ENCODE data around the gene RAET1G. TPM values are rescaled to one million over a fixed set of nuclear protein-coding genes. Genes with fewer than 3 reads are reported as not detected.
A peak's percentile ranks its signal among the peaks of the same experiment; 100 is the strongest.

RAET1G gene
- total RNA-seq, 1 experiment from 2014 or later = 1.5 TPM

DNA sequence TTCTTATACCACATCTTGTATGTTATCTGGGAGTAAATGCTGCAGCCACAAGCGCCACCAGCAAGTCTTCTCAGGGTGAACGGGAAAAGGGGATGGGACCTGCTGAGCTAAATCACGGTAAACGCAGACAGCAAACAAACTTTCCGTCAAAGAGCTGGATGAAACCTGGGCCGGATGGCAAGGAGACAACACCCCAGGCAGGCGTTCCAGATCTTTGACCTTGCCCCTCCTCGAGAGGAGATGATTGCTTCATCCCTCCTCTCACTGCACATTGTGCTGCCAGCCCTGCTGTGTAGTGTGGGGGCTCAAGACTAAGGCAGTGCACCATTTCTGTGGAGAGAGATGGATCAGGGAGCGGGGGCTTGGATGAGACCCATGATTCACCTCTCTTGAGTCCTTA, 34.8 kb downstream of the RAET1G start:
- Histone ChIP-seq H3K4me3 (ENCODE audit: low read length) (no peak overlapping the region), H2AFZ (ENCODE audit: low read length) (no peak overlapping the region), H3K79me2 (ENCODE audit: low read length) (no peaks in the 10 kb centered on the region), H3K4me2 (ENCODE audit: low read length) (no peak overlapping the region), H3K36me3 (ENCODE audit: low read depth, low read length) (no peaks in the 10 kb centered on the region), H3K9me3 (ENCODE audit: low read length) (no peaks in the 10 kb centered on the region), H3K9ac (ENCODE audit: low read length) (no peak overlapping the region), H4K20me1 (ENCODE audit: low read length) (no peaks in the 10 kb centered on the region), H3K9me2 (replicated peaks; ENCODE audit: low read length) (no peaks in the 10 kb centered on the region), H3K4me1 (ENCODE audit: insufficient read depth, low read length) (0 out of 2 replicates have a peak, but pooled peaks cover 8% of the 10 kb centered on the region), H3K27me3 (ENCODE audit: low read length) (no peaks in the 10 kb centered on the region), H3K27ac (ENCODE audit: low read length) (no peak overlapping the region), H3F3A (ENCODE audit: low read length, unreplicated experiment) (no peaks in the 10 kb centered on the region)
- no peak for ATAC-seq
- ChIA-PET CTCF (no interaction called here), POLR2A (ENCODE audit: unreplicated experiment) (no interaction called here)
- BruUV-seq (replicated peaks) = no TSS peak
- intact Hi-C loops (cut with micrococcal nuclease) = no loop called here
- no peak for TF ChIP-seq EZH2phosphoT487 (IDR thresholded peaks at IDR 0.05; ENCODE audit: borderline replicate concordance, low read length)
- TF ChIP-seq, protein P1, sequence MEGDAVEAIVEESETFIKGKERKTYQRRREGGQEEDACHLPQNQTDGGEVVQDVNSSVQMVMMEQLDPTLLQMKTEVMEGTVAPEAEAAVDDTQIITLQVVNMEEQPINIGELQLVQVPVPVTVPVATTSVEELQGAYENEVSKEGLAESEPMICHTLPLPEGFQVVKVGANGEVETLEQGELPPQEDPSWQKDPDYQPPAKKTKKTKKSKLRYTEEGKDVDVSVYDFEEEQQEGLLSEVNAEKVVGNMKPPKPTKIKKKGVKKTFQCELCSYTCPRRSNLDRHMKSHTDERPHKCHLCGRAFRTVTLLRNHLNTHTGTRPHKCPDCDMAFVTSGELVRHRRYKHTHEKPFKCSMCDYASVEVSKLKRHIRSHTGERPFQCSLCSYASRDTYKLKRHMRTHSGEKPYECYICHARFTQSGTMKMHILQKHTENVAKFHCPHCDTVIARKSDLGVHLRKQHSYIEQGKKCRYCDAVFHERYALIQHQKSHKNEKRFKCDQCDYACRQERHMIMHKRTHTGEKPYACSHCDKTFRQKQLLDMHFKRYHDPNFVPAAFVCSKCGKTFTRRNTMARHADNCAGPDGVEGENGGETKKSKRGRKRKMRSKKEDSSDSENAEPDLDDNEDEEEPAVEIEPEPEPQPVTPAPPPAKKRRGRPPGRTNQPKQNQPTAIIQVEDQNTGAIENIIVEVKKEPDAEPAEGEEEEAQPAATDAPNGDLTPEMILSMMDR (conservative IDR thresholded peaks at IDR 0.05; ENCODE audit: low read depth, low read length) = no peak
- TF ChIP-seq EZH2 (IDR thresholded peaks at IDR 0.05; ENCODE audit: low read length, unreplicated experiment) = no peak
- DNase-seq = no peak

DNA sequence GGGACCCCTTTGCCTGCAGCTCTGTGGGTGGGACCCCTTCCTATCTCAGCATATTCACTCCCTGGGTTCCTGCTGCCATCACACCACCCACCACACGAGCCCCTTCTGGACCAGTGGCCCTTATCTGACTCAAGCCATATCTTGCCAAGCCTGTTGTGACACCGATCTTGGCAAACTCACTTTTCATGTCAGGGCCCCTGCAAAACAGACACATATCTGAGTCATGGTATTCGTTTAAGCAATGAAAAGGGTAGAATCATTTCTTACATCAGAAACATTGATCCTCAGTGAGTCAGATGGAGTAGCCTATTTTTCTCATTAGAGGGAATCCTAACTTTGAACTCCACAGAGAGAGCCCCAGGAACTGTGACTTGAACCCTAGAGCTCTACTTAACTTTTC, 35.6 kb downstream of the RAET1G start:
- ATAC-seq = no peak
- ChIA-PET CTCF (no interaction called here), POLR2A (ENCODE audit: unreplicated experiment) (no interaction called here)
- no peak overlapping the region for H3K4me3 ChIP-seq (ENCODE audit: low read length)
- no peak overlapping the region for H3K9ac ChIP-seq (ENCODE audit: low read length)
- H3K9me2 ChIP-seq (replicated peaks; ENCODE audit: low read length) = no peaks in the 10 kb centered on the region
- intact Hi-C loops (cut with micrococcal nuclease) = no loop called here
- no peak overlapping the region for H3K4me2 ChIP-seq (ENCODE audit: low read length)
- no peaks in the 10 kb centered on the region for H3K27me3 ChIP-seq (ENCODE audit: low read length)
- H3K4me1 ChIP-seq (ENCODE audit: insufficient read depth, low read length) = 0 out of 2 replicates have a peak, but pooled peaks cover 8% of the 10 kb centered on the region
- no peaks in the 10 kb centered on the region for H3K36me3 ChIP-seq (ENCODE audit: low read depth, low read length)
- no peaks in the 10 kb centered on the region for H3K79me2 ChIP-seq (ENCODE audit: low read length)
- no TSS peak for BruUV-seq (replicated peaks)
- H2AFZ ChIP-seq (ENCODE audit: low read length) = no peak overlapping the region
- peak; percentile 26 for DNase-seq
- H3F3A ChIP-seq (ENCODE audit: low read length, unreplicated experiment) = no peaks in the 10 kb centered on the region
- no peak overlapping the region for H3K27ac ChIP-seq (ENCODE audit: low read length)
- no peaks in the 10 kb centered on the region for H3K9me3 ChIP-seq (ENCODE audit: low read length)
- TF ChIP-seq, protein P1 (conservative IDR thresholded peaks at IDR 0.05; ENCODE audit: low read depth, low read length) = no peak
- TF ChIP-seq EZH2phosphoT487 (IDR thresholded peaks at IDR 0.05; ENCODE audit: borderline replicate concordance, low read length) (no peak), EZH2 (IDR thresholded peaks at IDR 0.05; ENCODE audit: low read length, unreplicated experiment) (no peak)
- no peaks in the 10 kb centered on the region for H4K20me1 ChIP-seq (ENCODE audit: low read length)

DNA sequence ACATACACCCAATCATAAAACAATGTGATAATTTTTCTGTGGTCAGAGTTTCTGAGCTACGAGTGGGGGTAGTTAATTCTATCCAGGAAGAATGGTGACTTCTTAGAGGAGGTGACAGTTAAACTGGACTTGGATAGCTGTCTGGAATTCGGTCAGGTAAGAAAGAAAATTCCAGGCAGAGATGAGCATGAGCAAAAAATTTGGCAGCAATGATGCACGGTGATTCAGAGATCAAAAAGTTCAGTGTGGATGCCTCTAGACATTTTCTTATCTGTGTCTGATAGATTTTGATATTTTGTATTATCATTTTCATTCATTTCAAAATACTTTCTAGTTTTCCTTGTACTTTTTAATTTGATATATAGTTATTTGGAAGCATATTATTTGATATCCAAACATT, 37.0 kb downstream of the RAET1G start:
- DNase-seq (no peak), ATAC-seq (no peak)
- Histone ChIP-seq H4K20me1 (ENCODE audit: low read length) (no peaks in the 10 kb centered on the region), H2AFZ (ENCODE audit: low read length) (no peak overlapping the region), H3K27ac (ENCODE audit: low read length) (no peak overlapping the region), H3K4me2 (ENCODE audit: low read length) (no peak overlapping the region), H3K36me3 (ENCODE audit: low read depth, low read length) (no peaks in the 10 kb centered on the region), H3K4me1 (ENCODE audit: insufficient read depth, low read length) (0 out of 2 replicates have a peak, but pooled peaks cover 4% of the 10 kb centered on the region), H3K27me3 (ENCODE audit: low read length) (no peaks in the 10 kb centered on the region), H3K4me3 (ENCODE audit: low read length) (no peak overlapping the region), H3K9me2 (replicated peaks; ENCODE audit: low read length) (no peaks in the 10 kb centered on the region), H3K79me2 (ENCODE audit: low read length) (no peaks in the 10 kb centered on the region), H3F3A (ENCODE audit: low read length, unreplicated experiment) (no peaks in the 10 kb centered on the region), H3K9me3 (ENCODE audit: low read length) (no peaks in the 10 kb centered on the region), H3K9ac (ENCODE audit: low read length) (no peak overlapping the region)
- POLR2A ChIA-PET (ENCODE audit: unreplicated experiment) = no interaction called here
- intact Hi-C loops (cut with micrococcal nuclease) = no loop called here
- no TSS peak for BruUV-seq (replicated peaks)
- TF ChIP-seq EZH2phosphoT487 (IDR thresholded peaks at IDR 0.05; ENCODE audit: borderline replicate concordance, low read length) = no peak
- TF ChIP-seq, protein P1 (conservative IDR thresholded peaks at IDR 0.05; ENCODE audit: low read depth, low read length) = no peak
- no peak for TF ChIP-seq EZH2 (IDR thresholded peaks at IDR 0.05; ENCODE audit: low read length, unreplicated experiment)
- CTCF ChIA-PET = no interaction called here

All from PC-3 (cell line).